Activated CD8-positive, alpha-beta T cell treated with anti-CD3 and anti-CD28 coated beads for 36 hours (primary cell): ENCODE measurements around the gene CMSS1. TPM values are rescaled to one million over a fixed set of nuclear protein-coding genes. Genes with fewer than 3 reads are reported as not detected.

Source experiments
- ATAC-seq: fragments of 200-7000 bp; cut with Tn5 transposase; one replicate; pipeline ENCODE4 v1.10.0; 2021; ENCODE audit warnings: mild to moderate bottlenecking, moderate library complexity
- CTCF ChIA-PET: fragments of 350-600 bp; sonication (Branson Sonifier 250); formaldehyde crosslinking; loops from one replicate; lab custom pipeline; 2021; ENCODE audit warnings: antibody characterized with exemption; lab: Charles Lee
- POLR2A ChIA-PET: fragments of 350-600 bp; sonication (Branson Sonifier 250); formaldehyde crosslinking; loops from one replicate; lab custom pipeline; 2021; ENCODE audit warnings: antibody characterized with exemption; lab: Charles Lee
- DNase-seq: peaks from one replicate; pipeline ENCODE4 v3.0.0-alpha.2; 2020
- H3K27ac Mint-ChIP-seq: one replicate; pipeline ENCODE4 v1.8.0; 2021; ENCODE audit warnings: mild to moderate bottlenecking, mixed read lengths
- H3K27me3 Mint-ChIP-seq: one replicate; pipeline ENCODE4 v1.8.0; 2021; ENCODE audit warnings: mixed read lengths
- H3K36me3 Mint-ChIP-seq: one replicate; pipeline ENCODE4 v1.8.0; 2021; ENCODE audit warnings: low read depth, mixed read lengths
- H3K4me1 Mint-ChIP-seq: one replicate; pipeline ENCODE4 v1.8.0; 2021; ENCODE audit warnings: low read depth, mixed read lengths
- H3K4me3 Mint-ChIP-seq: one replicate; pipeline ENCODE4 v1.8.0; 2021; ENCODE audit warnings: mild to moderate bottlenecking, moderate library complexity, mixed read lengths
- H3K9me3 Mint-ChIP-seq: one replicate; pipeline ENCODE4 v1.8.0; 2021; ENCODE audit warnings: mixed read lengths
- intact Hi-C: fragments of 100-400 bp; cut with micrococcal nuclease; formaldehyde crosslinking; loops from one replicate; pipeline ENCODE4 v1.10.0; 2022
- total RNA-seq, 2 experiments: library from RNA; stranded (reverse); gene quantifications; one replicate each; pipeline ENCODE4 v1.2.3, GENCODE V29; 2021
- TF ChIP-seq, protein P1 (sequence below): fragments of 200-600 bp; IDR thresholded peaks from one replicate; pipeline ENCODE4 v1.8.0; 2022; ENCODE audit warnings: antibody characterized with exemption, mild to moderate bottlenecking

CMSS1 gene
- total RNA-seq, 2 experiments from 2014 or later = 93.9 to 110 TPM

DNA sequence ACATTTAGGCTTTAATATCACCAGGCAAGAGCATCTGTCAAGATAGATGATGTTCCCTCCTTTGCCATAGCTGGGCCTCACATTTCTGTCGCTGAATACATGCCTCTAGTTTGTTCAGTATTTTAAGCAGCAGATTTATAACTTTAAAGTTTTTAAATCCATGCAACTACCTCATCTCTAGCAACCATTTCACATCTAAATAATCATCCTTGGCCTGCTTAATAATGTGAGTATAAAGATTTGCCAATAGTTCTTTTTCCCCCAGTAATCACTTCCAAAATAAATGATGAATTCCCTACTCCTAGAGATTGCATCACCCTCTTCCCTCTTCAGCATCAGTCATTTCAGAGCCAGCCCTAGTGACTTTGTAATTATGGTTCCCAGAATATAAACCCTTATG, 332.8 kb downstream of the CMSS1 start:
- peaks cover 6% of the 10 kb centered on the region for H3K4me1 Mint-ChIP-seq
- H3K27ac Mint-ChIP-seq = no peak overlapping the region
- peaks cover 48% of the 10 kb centered on the region for H3K36me3 Mint-ChIP-seq
- POLR2A ChIA-PET = no interaction called here
- CTCF ChIA-PET = no interaction called here
- intact Hi-C loops = no loop called here
- peaks cover 14% of the 10 kb centered on the region for H3K9me3 Mint-ChIP-seq
- no peak for ATAC-seq
- no peak overlapping the region for H3K4me3 Mint-ChIP-seq
- H3K27me3 Mint-ChIP-seq = no peaks in the 10 kb centered on the region
- TF ChIP-seq, protein P1, sequence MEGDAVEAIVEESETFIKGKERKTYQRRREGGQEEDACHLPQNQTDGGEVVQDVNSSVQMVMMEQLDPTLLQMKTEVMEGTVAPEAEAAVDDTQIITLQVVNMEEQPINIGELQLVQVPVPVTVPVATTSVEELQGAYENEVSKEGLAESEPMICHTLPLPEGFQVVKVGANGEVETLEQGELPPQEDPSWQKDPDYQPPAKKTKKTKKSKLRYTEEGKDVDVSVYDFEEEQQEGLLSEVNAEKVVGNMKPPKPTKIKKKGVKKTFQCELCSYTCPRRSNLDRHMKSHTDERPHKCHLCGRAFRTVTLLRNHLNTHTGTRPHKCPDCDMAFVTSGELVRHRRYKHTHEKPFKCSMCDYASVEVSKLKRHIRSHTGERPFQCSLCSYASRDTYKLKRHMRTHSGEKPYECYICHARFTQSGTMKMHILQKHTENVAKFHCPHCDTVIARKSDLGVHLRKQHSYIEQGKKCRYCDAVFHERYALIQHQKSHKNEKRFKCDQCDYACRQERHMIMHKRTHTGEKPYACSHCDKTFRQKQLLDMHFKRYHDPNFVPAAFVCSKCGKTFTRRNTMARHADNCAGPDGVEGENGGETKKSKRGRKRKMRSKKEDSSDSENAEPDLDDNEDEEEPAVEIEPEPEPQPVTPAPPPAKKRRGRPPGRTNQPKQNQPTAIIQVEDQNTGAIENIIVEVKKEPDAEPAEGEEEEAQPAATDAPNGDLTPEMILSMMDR = no peak
- DNase-seq = no peak

DNA sequence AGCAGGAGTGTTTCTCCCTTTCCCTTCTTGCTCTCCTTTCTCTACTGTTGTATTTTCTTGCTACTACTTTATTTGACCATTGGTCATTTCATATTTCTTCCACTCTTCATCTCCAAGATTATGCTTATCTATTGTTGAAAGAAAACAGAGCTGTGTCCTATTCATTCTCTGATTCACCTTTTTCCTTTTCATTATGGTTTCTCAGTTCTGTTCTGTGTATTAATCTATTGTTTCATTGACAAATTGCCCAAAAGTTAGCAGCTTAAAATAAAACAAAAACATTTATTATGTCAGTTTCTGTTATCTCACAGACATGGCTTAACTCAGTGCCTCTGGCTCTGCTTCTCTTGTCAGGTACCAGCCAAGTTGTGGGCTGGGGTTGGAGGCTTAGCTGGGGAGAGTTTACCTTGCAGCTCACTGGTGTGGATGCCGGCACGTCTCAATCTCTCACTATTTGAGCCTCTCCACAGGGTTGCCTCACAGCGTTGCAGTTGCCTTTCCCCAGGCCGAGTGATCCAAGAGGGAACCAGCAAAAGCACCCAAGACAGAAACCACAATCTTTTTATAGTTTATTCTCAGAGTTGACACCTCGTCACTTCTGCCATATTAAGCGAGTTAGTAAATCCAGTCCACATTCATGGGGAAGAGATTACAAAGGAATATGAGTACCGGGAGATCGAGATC, 333.5 kb downstream of the CMSS1 start:
- H3K9me3 Mint-ChIP-seq = peaks cover 17% of the 10 kb centered on the region
- peaks cover 52% of the 10 kb centered on the region for H3K36me3 Mint-ChIP-seq
- ATAC-seq = no peak
- no peak for DNase-seq
- no peaks in the 10 kb centered on the region for H3K27me3 Mint-ChIP-seq
- peaks cover 6% of the 10 kb centered on the region for H3K4me1 Mint-ChIP-seq
- H3K4me3 Mint-ChIP-seq = no peak overlapping the region
- H3K27ac Mint-ChIP-seq = no peak overlapping the region
- CTCF ChIA-PET = interaction anchor here (0.7 to 1.2 kb wide), 2 partner anchors 47 to 83 kb away, joined by 3 to 6 read pairs; no protein-coding TSS in a partner anchor
- POLR2A ChIA-PET = no interaction called here
- TF ChIP-seq, protein P1 = no peak
- intact Hi-C loops = no loop called here

DNA sequence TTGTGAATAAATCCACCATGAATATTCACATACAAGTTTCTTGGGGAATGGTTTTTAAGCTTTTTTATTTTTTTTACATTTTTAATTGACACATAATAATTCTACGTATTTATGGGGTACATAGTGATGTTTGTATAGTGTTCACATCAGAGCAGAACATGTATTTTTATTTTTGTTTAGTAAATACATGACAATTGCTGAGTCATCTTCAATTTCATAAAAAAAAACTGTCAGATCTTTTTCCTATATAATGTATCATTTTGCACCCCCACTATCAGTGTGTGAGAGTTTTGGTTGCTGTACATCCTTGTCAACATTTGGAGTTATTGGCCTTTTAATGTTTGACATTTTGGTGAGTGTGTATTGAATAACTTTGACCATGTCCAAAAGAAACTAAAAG, 336.5 kb downstream of the CMSS1 start:
- H3K36me3 Mint-ChIP-seq = peaks cover 68% of the 10 kb centered on the region
- TF ChIP-seq, protein P1 = no peak
- intact Hi-C loops = no loop called here
- H3K9me3 Mint-ChIP-seq = peaks cover 22% of the 10 kb centered on the region
- DNase-seq (no peak), ATAC-seq (no peak)
- ChIA-PET POLR2A (interaction anchor here (0.5 kb wide), 1 partner anchor 1472 kb away, joined by 3 read pairs; no protein-coding TSS in a partner anchor), CTCF (no interaction called here)
- H3K27me3 Mint-ChIP-seq = no peaks in the 10 kb centered on the region
- H3K27ac Mint-ChIP-seq = no peak overlapping the region
- H3K4me3 Mint-ChIP-seq = no peak overlapping the region
- peaks cover 6% of the 10 kb centered on the region for H3K4me1 Mint-ChIP-seq

DNA sequence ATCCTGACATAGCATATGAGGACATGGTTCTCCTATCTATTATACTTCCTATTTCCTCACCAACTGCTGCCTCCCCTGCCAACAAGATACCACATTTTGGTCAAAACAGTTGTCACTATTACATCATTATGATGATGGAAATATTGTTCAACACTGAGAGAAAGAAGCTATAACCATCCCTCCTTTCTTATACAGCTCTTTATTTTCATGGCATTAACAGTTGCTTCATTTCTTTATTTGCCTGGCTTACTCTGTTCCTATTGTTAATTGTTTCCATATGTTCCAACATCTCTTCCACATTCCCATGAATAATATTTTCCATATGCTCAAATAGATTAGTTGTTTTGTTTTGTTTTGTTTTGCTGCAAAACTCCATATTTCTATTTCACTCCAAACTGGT, 337.5 kb downstream of the CMSS1 start:
- no peak for ATAC-seq
- no peaks in the 10 kb centered on the region for H3K27me3 Mint-ChIP-seq
- CTCF ChIA-PET = no interaction called here
- intact Hi-C loops = no loop called here
- DNase-seq = no peak
- peaks cover 22% of the 10 kb centered on the region for H3K9me3 Mint-ChIP-seq
- no peak overlapping the region for H3K27ac Mint-ChIP-seq
- POLR2A ChIA-PET = no interaction called here
- peaks cover 15% of the 10 kb centered on the region for H3K4me1 Mint-ChIP-seq
- TF ChIP-seq, protein P1 = no peak
- no peak overlapping the region for H3K4me3 Mint-ChIP-seq
- H3K36me3 Mint-ChIP-seq = peaks cover 64% of the 10 kb centered on the region

DNA sequence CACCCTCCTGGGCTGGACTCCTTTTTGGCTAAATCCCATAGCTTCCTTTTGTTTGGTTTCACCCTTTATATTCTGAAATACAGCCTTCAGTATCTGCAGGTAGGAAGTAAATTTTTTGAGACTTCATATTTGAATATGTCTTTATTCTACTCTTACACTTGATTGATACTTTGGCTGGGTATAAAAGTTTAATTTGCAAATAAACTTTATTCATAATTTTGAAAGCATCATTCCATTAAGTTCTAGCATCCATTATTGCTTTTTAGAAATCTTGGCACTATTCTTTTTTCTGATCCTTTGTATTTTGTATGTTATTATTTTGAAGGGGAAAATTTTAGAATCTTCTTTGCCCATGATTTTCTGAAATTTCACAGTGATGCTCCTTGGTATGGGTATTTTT, 337.9 kb downstream of the CMSS1 start:
- POLR2A ChIA-PET = no interaction called here
- CTCF ChIA-PET = no interaction called here
- no peak overlapping the region for H3K27ac Mint-ChIP-seq

More for the DNA sequence above, 337.9 kb downstream of the CMSS1 start:
- intact Hi-C loops = no loop called here
- H3K36me3 Mint-ChIP-seq = peaks cover 65% of the 10 kb centered on the region
- peaks cover 15% of the 10 kb centered on the region for H3K4me1 Mint-ChIP-seq
- peaks cover 22% of the 10 kb centered on the region for H3K9me3 Mint-ChIP-seq
- ATAC-seq = no peak
- TF ChIP-seq, protein P1 = no peak
- H3K27me3 Mint-ChIP-seq = no peaks in the 10 kb centered on the region
- DNase-seq = no peak
- H3K4me3 Mint-ChIP-seq = no peak overlapping the region
